ENCODE measurements around the gene ASGR1.

GRCh38 chr17:7177954-7178477, 1.2 kb downstream of the ASGR1 start:
- TF ChIP-seq POLR2A (IDR thresholded peaks at IDR 0.05) (no peak), CTCF (IDR thresholded peaks at IDR 0.05) (no peak)
